ENCODE data around the gene CAMTA1.
"Not testable (repeated sequence)": the region's sequence is repeated elsewhere in the genome, so short reads cannot be mapped to it uniquely, and the experiment has no call there.

CAMTA1 gene

GRCh38 chr1:6785318-6785727 lies at the start of gene CAMTA1:
CAMTA1 (plus strand) TSS chr1:6785454; CDS start chr1:6785531, 77 bp downstream.
- DNase-seq (ENCODE audit: low spot score) = no peak

DNA sequence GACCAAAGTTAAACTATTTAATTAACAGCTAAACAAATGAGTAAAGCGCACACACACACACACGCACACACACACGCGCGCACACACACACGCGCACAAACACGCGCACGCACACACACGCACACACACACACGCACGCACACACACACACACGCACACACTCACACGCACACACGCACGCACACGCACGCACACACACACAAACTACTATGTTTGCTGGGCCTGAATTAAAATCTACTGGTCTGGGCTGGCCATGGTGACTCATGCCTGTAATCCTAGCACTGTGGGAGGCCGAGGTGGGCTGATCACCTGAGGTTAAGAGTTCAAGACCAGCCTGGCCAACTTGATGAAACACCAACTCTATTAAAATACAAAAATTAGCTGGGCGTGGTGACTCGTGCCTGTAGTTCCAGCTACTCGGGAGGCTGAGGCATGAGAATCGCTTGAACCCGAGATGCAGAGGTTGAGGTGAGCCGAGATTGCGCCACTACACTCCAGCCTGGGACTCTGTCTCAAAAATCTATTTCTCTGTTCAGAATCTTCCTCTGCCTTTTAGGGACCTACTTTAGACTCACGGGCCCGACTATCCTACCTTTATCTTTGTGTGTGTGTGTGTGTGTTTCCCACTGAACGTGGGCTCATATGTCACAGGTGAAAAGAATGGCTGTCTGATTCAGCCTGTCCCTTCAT lies 46.1 kb upstream of the CAMTA1 start:
- no peak for DNase-seq (ENCODE audit: low spot score)

GRCh38 chr1:6742676-6743188 lies 42.5 kb upstream of the CAMTA1 start:
- not testable (repeated sequence) for DNase-seq (ENCODE audit: low spot score)

DNA sequence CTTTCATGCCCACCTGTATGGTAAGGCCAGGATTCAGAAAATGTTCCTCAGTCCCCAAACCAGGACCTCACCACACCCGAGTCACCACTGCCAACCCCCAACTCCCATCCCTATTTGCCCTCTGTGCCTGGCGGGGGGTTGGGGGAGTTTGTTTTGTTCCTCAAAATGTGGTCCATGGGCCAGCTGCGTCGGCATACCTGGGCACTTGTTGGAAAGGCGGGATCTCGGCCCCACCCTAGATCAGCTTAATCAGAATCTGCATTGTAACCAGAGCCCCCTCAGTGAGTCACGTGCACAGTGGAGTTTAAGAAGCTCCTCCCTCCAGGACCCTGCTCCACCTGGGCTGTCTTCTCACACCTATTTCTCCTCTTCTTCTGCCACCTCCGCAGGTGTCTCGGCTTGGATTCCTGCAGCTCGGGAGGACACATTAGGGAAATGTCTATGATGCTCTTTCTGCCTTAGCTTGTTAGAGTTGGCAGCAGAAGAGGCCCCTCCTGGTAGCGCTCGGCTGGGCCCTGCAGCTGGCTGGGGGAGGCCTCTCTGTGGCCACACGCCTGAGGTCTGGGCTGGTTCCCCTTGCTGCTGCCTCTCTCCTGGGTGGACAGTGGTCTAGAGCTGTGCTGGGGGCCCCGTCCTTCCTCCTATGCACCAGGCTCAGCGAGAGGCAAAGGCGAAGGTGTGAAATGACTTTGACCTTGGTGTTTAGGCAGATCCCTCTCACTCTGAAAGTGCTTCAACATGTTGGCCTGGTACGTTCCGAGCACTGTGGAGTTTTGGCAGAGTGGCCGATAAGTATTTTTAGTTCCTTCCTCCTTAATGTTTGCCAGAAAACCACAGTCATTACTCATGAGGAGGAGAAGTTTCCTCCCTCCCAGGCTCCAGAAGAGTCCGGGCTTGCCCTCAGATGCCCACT lies 41.8 kb upstream of the CAMTA1 start:
- peak; percentile 69 for DNase-seq (ENCODE audit: low spot score)

- DNase-seq (ENCODE audit: low spot score) = no peak
Observed at GRCh38 chr1:6745073-6745472, 40.2 kb upstream of the CAMTA1 start.

DNA sequence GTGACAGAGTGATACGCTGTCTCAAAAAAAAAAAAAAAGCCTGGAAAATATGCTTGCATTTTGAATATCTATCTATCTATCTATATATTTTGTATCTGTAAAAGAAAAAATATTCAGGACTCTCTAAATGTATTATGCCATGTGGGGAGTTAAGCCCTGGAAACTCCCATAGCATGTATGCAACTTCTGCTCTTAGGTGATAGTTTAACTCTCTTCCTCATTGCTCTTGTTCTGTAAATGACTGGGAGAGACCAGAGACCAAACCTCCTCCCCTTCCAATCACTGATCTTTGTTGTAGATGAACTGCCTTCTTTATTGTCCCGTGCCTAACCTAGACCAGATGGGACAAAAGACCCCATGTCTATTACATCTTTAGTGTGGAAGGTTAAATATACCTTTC lies 37.6 kb upstream of the CAMTA1 start:
- no peak for DNase-seq (ENCODE audit: low spot score)

DNA sequence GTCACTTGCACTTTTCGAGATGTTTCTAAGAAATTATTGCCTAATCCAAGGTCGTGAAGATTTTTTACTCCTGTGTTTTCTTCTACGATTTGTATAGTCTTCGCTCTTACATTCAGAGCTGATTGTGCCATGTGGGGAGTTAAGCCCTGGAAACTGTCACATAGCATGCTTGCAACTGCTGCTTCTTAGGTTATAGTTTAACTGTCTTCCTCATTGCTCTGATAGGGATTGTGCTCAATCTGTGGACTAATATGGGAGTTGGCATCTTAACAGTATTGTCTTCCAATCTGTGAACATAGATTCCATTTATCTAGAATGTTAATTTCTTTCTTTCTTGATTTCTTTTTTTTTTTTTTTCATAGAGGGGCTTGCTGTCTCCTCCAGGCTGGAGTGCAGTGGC lies 34.8 kb upstream of the CAMTA1 start:
- no peak for DNase-seq (ENCODE audit: low spot score)

GRCh38 chr1:6753320-6754140 lies 31.7 kb upstream of the CAMTA1 start:
- DNase-seq (ENCODE audit: low spot score) = no peak

DNA sequence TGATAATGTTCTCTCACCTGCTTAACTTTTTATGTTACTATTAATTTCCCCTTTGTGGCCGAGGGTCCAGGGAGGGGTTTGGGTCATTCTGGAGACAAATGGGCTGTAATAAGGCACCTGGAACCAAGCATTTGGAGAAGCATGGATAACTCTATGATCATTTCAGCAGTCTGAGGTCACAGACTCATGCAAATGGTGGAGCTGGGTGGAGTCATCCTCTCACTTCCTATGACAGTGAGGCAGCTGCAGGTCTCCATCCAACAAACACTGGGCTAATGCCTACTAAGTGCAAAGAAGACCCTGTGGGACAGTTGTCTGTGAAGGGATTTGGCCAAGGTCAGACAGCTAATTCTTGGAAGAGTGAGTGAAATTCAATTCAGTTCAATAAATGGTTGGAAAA lies 28.8 kb upstream of the CAMTA1 start:
- DNase-seq (ENCODE audit: low spot score) = no peak

DNA sequence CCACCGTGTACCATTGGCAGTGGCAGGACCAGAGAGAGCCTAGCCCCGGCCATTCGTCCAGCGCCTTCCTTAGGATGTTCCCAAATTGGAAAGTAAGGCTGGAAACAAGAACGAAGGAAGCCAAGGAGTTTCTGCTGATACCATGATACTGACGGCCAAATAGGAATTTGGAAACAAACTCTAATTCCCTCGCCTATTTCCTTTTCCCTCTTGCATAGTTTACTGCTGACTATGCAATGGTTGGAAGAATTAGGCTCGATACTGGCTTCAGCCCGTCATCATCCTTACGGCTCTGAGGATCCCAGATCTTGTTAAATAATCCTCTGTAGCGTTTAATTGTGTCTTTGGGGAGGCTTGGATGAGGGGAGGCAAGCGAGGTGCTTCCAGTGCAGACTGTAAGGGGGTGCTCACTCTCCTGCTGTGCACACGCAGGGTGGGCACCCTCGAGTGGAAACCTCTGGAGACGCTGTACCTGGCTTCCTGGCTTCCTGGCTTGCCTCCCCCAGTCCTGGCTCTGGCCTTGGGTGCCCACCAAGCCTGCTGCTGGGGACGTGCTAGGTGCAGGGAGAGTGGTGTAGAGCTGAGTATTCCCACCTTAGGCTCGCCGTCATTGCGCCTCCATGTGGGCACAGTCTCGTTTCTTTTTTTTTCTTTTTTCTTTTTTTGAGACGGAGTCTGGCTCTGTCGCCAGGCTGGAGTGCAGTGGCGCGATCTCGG lies 27.4 kb upstream of the CAMTA1 start:
- DNase-seq (ENCODE audit: low spot score) = no peak

DNA sequence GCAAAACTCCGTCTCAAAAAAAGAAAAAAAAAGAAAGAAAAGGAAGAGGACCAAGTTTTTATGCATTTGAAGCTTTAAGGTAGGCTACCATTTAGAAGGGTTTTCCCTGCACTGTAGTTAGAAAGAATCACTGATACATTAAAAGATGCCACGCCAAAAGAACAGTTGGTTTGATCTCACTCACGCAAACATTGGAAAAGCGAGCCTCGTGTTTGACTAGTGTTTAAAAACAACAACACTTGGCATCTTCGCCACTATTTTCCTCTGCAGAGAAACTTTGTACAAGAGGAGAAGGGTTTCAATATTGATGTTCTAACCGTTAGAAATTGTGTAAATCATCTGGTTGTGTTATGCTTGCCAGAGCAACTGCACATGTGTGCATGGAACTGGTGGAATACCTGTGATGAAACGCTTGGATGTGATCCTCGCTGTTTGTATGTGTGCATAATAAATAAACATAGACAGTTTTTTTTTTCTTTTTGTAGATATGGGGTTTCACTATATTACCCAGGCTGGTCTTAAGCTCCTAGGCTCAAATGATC lies 24.0 kb upstream of the CAMTA1 start:
- DNase-seq (ENCODE audit: low spot score) = no peak

- no peak for DNase-seq (ENCODE audit: low spot score)
Observed at GRCh38 chr1:6762060-6762459, 23.2 kb upstream of the CAMTA1 start.

DNA sequence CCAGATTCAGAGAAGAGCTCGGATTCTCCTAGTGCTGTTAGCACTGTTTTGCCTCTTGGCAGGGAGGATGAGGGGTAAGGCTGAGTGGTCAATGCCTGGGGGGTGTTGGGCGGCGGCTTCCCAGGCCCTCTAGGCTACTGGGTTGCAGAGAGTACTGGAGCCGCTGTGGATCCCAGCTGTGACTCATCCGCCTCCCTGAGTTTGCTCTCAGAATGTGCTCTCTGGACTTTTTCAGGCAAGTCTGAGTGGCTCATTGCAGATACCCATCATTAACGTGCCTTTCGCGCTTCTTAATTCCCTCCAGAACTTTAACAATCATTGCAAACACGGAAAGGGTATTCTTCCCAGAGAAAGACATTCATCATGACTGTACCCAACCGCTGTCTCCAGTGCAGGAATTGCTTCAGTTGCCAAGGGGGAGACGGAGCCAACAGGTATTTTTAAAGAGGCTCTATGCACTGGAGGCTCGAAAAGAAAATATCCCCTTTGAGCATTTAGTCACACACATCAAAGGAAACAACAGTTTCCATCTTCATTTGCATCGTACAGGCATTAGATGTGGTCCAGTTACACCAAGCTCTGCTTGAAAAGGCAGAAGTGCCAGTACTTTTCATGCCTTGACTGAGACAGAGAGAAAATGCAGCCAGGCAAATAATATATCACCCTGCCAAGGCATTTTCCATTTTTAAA lies 14.4 kb upstream of the CAMTA1 start:
- DNase-seq (ENCODE audit: low spot score) = no peak

- no peak for DNase-seq (ENCODE audit: low spot score)
Observed at GRCh38 chr1:6771441-6771769, 13.8 kb upstream of the CAMTA1 start.

DNA sequence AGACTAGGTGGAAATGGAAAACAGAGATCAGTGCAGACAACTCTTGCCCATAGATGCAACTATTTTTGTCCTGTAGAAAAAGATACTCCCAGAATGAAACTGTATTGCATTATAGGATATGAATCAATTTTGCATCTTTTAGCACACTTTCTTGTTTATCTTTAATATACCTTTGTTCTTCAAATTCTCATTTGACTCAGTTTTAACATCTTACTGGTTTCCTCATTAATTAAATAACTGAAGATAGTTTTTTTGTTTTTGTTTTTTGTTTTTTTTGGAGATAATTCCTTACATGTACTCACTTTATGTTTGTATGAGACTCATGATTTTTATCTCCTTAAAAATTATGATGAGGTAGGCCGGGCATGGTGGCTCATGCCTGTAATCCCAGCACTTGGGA lies 10.9 kb upstream of the CAMTA1 start:
- DNase-seq (ENCODE audit: low spot score) = no peak

- DNase-seq (ENCODE audit: low spot score) = no peak
Observed at GRCh38 chr1:6775261-6776043, 9.8 kb upstream of the CAMTA1 start.

- DNase-seq (ENCODE audit: low spot score) = no peak
Observed at GRCh38 chr1:6776389-6776788, 8.9 kb upstream of the CAMTA1 start.

DNA sequence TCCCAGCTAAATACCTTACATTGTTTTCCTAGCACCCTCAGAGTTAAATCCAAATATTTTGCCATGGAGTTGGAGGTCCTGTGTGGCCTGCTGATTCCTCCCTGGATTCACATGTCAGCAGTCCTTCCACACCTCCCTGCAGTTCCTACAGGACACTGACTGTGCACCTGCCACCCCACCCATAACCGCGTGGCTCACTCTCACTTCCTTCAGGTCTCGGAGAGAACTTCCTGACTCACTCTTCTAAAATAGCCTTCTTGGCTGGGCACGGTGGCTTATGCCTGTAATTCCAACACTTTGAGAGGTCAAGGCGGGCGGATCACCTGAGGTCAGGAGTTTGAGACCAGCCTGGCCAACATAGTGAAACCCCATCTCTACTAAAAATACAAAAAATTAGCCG lies 8.4 kb upstream of the CAMTA1 start:
- no peak for DNase-seq (ENCODE audit: low spot score)

DNA sequence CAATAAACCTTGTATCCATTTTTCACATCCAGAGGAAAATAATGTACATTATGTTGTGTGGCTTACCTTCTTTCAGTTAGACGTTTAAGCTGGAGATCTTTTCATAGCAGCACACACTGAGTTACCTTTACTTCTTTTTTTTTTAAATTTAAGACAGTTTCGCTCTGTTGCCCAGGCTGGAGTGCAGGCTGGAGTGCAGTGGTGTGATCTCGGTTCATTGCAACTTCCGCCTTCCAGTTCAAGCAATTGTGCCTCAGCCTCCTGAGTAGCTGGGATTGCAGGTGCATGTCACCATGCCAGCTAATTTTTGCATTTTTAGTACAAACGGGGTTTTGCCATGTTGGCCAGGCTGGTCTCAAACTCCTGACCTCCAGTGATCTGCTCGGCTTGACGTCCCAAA lies 7.4 kb upstream of the CAMTA1 start:
- DNase-seq (ENCODE audit: low spot score) = no peak

Data from Ammon's horn (tissue), 1 donor.